Gastrocnemius medialis (tissue), 4 donors: ENCODE data around the gene CWC15. TPM values are rescaled to one million over a fixed set of nuclear protein-coding genes. Genes with fewer than 3 reads are reported as not detected.

ENCODE experiments used
- ATAC-seq, 2 donors: fragments of 150-250 bp; one replicate each; pipeline ENCODE4 v1.9.1; 2016
- DNase-seq, 2 donors: peaks; one replicate each; pipeline ENCODE4 v3.0.0-alpha.2; 2019
- H3K27ac ChIP-seq, 4 donors: fragments of 200-600 bp; sonication (generic); 1 replicate in 1 of 4; 2 replicates in 3 of 4; pipeline ENCODE4 v1.5.1; 2016 to 2018; ENCODE audit warnings: mild to moderate bottlenecking in 2 of 4, moderate library complexity in 1 of 4
- H3K27me3 ChIP-seq, 3 donors: fragments of 200-600 bp; sonication (generic) in 2 of 3; 1 replicate in 1 of 3; 2 replicates in 2 of 3; pipeline versions ENCODE4 v1.5.1 to v1.6.0; 2016 to 2019; ENCODE audit warnings: mild to moderate bottlenecking in 1 of 3, moderate library complexity in 1 of 3
- H3K36me3 ChIP-seq, 2 donors: fragments of 200-600 bp; sonication (generic) in 1 of 2; one replicate each; pipeline ENCODE4 v1.5.1; 2017 to 2018
- H3K4me1 ChIP-seq, 2 donors: fragments of 200-600 bp; sonication (generic) in 1 of 2; one replicate each; pipeline ENCODE4 v1.5.1; 2016 to 2017; ENCODE audit warnings: mild to moderate bottlenecking in 2 of 2
- H3K4me3 ChIP-seq, 4 donors: fragments of 200-600 bp; sonication (generic) in 3 of 4; 1 replicate in 1 of 4; 2 replicates in 3 of 4; pipeline ENCODE4 v1.5.1; 2016 to 2019; ENCODE audit warnings: mild to moderate bottlenecking in 2 of 4
- H3K9me3 ChIP-seq, 3 donors: fragments of 200-600 bp; sonication (generic) in 2 of 3; 1 replicate in 1 of 3; 2 replicates in 2 of 3; pipeline ENCODE4 v1.5.1; 2016 to 2019
- POLR2A ChIP-seq, 2 donors: fragments of 450-650 bp; IDR thresholded peaks; one replicate each; pipeline ENCODE4 v1.6.1; 2017; ENCODE audit warnings: antibody characterized with exemption in 2 of 2, mild to moderate bottlenecking in 2 of 2, moderate library complexity in 2 of 2
- in situ Hi-C, 4 donors: fragments of 200-750 bp; cut with MboI; loops; one replicate each; pipeline versions ENCODE4 v1.15.0 to v1.8.0; 2017; ENCODE audit warnings: low sequenced_read_pairs in 4 of 4
- intact Hi-C: fragments of 100-400 bp; cut with DNase I; formaldehyde crosslinking; loops from one replicate; pipeline ENCODE4 v1.15.1; 2023; ENCODE audit warnings: low total_unique reads
- total RNA-seq, 4 donors: library from RNA; depleted of rRNA; stranded (reverse); fragments of >200 nt; gene quantifications; one replicate each; pipeline versions ENCODE4 v1.1.0 to v1.2.3, GENCODE V29; 2016
- TF ChIP-seq, protein P1 (sequence below), 5 experiments: fragments of 450-650 bp in 3 of 5; fragments of 200-600 bp in 2 of 5; sonication (generic) in 2 of 5; IDR thresholded peaks in 4 of 5; conservative IDR thresholded peaks in 1 of 5; 1 replicate in 4 of 5; 2 replicates in 1 of 5; pipeline ENCODE4 v1.5.1; 2016 to 2019; ENCODE audit warnings: antibody characterized with exemption in 5 of 5, mild to moderate bottlenecking in 3 of 5, moderate library complexity in 3 of 5

Gene CWC15
- total RNA-seq, 4 donors from 2014 or later, result 53.9 to 69.5 (median 60.5) TPM

DNA sequence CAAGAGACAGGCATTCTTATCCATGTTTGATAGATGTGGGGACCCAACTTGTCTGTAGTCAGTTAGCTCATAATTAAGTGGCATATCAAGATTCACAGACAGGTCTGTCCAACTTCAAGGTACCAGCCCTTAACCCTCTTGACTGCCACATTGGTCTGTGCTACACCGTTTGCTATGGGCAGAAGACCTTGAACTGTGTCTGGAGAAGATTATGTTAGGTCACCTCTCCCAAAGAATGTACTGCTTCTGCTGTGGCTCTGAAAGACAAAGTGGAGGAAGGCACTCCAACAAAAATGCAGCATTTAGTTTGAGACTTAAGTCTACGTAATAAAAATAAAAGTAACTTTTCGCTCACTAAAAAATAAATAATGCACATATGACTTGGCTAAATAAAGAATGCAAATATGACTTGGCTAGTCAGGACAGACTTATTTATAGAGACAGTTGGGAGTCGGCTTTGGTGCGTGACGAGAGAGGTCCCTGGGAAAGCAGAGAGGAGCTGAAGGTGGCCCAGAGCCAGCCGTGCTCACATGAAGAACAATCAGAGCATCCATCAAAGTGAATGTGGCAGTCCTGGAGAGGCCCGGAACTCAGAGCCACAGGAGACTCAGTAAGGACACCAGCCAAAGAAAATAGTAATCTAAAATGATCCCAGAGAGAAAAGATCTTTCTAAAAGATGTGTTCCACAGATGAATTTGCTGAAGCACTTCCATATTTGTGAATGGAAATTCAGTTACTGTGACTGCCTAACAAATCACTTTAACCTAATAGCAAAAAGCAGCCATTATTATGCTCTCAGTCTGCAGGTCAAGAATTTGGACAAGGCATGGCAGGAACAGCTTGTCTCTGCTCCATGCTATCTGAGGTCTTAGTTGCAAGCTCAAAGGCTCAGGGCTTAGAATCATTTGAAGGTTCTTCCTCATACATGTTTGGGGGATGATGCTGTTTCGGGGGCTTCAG is 35.0 kb downstream of the CWC15 start:
- in situ Hi-C loops (no loop called here), intact Hi-C loops (no loop called here)
- peak; percentile 56 to 78 for ATAC-seq
- peak; percentile 55 to 67 for DNase-seq
- TF ChIP-seq, protein P1, sequence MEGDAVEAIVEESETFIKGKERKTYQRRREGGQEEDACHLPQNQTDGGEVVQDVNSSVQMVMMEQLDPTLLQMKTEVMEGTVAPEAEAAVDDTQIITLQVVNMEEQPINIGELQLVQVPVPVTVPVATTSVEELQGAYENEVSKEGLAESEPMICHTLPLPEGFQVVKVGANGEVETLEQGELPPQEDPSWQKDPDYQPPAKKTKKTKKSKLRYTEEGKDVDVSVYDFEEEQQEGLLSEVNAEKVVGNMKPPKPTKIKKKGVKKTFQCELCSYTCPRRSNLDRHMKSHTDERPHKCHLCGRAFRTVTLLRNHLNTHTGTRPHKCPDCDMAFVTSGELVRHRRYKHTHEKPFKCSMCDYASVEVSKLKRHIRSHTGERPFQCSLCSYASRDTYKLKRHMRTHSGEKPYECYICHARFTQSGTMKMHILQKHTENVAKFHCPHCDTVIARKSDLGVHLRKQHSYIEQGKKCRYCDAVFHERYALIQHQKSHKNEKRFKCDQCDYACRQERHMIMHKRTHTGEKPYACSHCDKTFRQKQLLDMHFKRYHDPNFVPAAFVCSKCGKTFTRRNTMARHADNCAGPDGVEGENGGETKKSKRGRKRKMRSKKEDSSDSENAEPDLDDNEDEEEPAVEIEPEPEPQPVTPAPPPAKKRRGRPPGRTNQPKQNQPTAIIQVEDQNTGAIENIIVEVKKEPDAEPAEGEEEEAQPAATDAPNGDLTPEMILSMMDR (IDR thresholded peaks at IDR 0.05 in 4 of 5, conservative IDR thresholded peaks at IDR 0.05 in 1 of 5), result no peak
- no peak for TF ChIP-seq POLR2A (IDR thresholded peaks at IDR 0.05)
- Histone ChIP-seq H3K4me3 (no peak overlapping the region), H3K36me3 (no peaks in the 10 kb centered on the region), H3K27ac (peak overlapping the region in 2 of 4 donors; percentile 47 to 52), H3K27me3 (no peaks in the 10 kb centered on the region), H3K4me1 (peaks cover 7 to 14% of the 10 kb centered on the region in 2 donors), H3K9me3 (no peaks in the 10 kb centered on the region)

DNA sequence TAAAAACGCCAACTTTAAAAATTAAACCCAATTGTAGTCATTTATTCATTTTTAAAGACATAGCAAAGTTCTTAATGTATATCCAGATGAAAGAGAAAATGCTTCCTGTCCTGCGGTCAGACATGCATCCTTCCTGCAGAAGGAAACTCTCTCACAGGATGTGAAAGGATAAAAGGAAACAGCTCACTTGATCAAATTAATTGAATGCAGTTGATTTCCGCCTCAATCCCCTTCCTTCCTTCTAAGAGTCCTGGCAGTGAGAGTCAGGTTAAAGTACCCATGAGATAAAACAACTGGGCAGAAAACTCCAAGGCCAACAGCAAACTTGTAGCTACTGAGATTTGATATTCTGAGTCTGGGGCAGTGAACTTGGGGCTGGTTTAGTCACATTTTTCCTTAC is 38.5 kb downstream of the CWC15 start:
- H3K27me3 ChIP-seq, result no peaks in the 10 kb centered on the region
- H3K27ac ChIP-seq, result no peak overlapping the region
- intact Hi-C loops, result no loop called here
- no peak for DNase-seq
- H3K36me3 ChIP-seq, result no peaks in the 10 kb centered on the region
- H3K9me3 ChIP-seq, result no peaks in the 10 kb centered on the region
- H3K4me1 ChIP-seq, result peaks cover 7 to 14% of the 10 kb centered on the region in 2 donors
- no peak overlapping the region for H3K4me3 ChIP-seq
- ATAC-seq, result no peak
- TF ChIP-seq POLR2A (IDR thresholded peaks at IDR 0.05), result no peak
- TF ChIP-seq, protein P1 (IDR thresholded peaks at IDR 0.05 in 4 of 5, conservative IDR thresholded peaks at IDR 0.05 in 1 of 5), result no peak
- in situ Hi-C loops, result no loop called here

DNA sequence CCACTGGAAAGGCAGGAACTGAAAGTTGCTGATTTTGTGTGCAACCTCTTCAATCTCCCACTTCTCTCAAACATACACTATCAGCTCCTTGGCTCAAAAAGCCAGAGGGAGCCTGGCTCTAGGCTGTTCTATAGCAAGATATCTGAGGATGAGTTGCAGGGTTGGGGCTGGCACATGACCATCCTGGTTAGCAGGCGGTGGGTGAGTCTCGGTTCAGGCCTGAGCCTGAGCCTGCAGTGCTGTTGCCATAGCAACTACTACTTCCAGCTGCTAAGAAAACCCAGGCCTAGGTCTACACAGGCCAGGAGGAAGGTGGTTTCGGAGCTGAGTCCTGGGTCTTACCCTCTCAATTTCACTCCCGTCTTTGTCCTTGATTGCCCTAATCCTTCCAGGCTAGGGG is 39.0 kb downstream of the CWC15 start:
- Histone ChIP-seq H3K27me3 (no peaks in the 10 kb centered on the region), H3K4me1 (peaks cover 7 to 14% of the 10 kb centered on the region in 2 donors), H3K27ac (no peak overlapping the region), H3K9me3 (no peaks in the 10 kb centered on the region), H3K4me3 (no peak overlapping the region), H3K36me3 (no peaks in the 10 kb centered on the region)
- TF ChIP-seq, protein P1 (IDR thresholded peaks at IDR 0.05 in 4 of 5, conservative IDR thresholded peaks at IDR 0.05 in 1 of 5), result no peak
- no peak for TF ChIP-seq POLR2A (IDR thresholded peaks at IDR 0.05)
- DNase-seq (no peak), ATAC-seq (no peak)
- in situ Hi-C loops (no loop called here), intact Hi-C loops (no loop called here)

DNA sequence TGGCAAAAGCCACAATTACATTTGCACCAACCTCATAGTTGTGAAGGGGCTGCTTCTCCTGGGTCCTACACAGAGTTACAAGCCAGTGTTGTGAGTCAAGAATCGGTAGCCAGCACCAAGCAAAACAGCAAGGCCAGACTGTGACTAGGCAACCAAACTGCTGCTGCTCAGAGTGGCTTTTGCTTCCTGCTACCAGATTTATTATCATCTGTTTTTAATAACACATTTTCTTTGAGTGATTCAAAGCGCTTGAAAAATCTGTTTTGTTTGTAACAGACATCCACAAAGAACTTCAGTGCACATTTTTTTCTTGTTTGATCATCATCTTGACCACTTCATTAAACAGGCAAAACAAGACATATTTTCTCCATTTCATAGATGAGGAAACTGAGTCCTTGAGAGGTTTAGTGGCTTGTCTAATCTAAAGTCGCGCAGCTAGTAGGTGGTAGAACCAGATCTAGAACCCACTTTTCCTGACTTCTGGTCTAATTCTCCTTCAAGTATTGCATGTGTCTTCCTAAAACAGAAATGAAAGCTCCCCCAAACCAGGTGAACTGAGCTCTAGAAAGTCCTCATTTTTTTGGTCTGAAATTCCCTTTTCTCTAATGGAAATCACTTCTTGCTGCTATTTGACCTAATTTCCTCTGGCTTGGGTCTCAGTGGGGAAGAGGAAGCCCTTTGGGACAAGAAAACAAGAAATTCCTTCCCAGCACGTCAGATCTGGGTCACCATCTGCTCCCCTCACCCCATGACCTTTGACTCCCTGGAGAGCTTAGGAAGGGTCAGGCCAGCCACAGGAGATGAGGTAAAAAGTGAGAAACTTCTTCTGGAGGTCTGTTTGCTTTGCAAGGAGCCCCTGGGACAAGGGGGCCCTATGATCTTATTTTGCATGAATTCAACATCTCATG is 39.9 kb downstream of the CWC15 start:
- intact Hi-C loops, result no loop called here
- DNase-seq, result peak in 1 of 2 donors; percentile 31

More for the DNA sequence above, 39.9 kb downstream of the CWC15 start:
- H3K27ac ChIP-seq, result peak overlapping the region; percentile 0 to 53 (median 8)
- H3K36me3 ChIP-seq, result no peaks in the 10 kb centered on the region
- H3K4me1 ChIP-seq, result peaks cover 7 to 8% of the 10 kb centered on the region in 2 donors
- H3K4me3 ChIP-seq, result no peak overlapping the region
- in situ Hi-C loops, result no loop called here
- ATAC-seq, result peak; percentile 25 to 70
- no peaks in the 10 kb centered on the region for H3K9me3 ChIP-seq
- no peak for TF ChIP-seq POLR2A (IDR thresholded peaks at IDR 0.05)
- TF ChIP-seq, protein P1 (IDR thresholded peaks at IDR 0.05 in 4 of 5, conservative IDR thresholded peaks at IDR 0.05 in 1 of 5), result no peak
- H3K27me3 ChIP-seq, result no peaks in the 10 kb centered on the region
